ENCODE data around the gene GJA4. TPM values are rescaled to one million over a fixed set of nuclear protein-coding genes. Genes with fewer than 3 reads are reported as not detected.

GJA4 gene
- total and polyA plus RNA-seq, 7 experiments from 2014 or later = not detected

GRCh38 chr1:34777519-34778321 is 15.1 kb upstream of the GJA4 start:
- DNase-seq (no peak), ATAC-seq (no peak)
- Mint-ChIP-seq H3K4me1 (peaks cover 0 to 4% (median 0%) of the 10 kb centered on the region in 7 donors), H3K36me3 (no peaks in the 10 kb centered on the region), H3K9me3 (no peaks in the 10 kb centered on the region), H3K27ac (no peak overlapping the region), H3K27me3 (peaks cover 36 to 43% (median 42%) of the 10 kb centered on the region in 5 donors), H3K4me3 (no peak overlapping the region)
- Histone ChIP-seq H3K27me3 (ENCODE audit: control insufficient read depth in 2 of 2, insufficient read depth in 2 of 2, low read length in 2 of 2) (no peaks in the 10 kb centered on the region), H3K4me3 (ENCODE audit: low read length) (no peak overlapping the region), H3K4me1 (ENCODE audit: control insufficient read depth in 2 of 2, insufficient read depth in 2 of 2, low read length in 2 of 2) (no peaks in the 10 kb centered on the region), H3K27ac (ENCODE audit: low read depth, low read length) (no peak overlapping the region), H3K36me3 (ENCODE audit: control insufficient read depth in 2 of 3, insufficient read depth in 3 of 3, low read length in 3 of 3) (no peaks in the 10 kb centered on the region), H3K9me3 (ENCODE audit: control insufficient read depth in 2 of 3, low read length in 3 of 3) (no peaks in the 10 kb centered on the region)
- ChIA-PET CTCF (no interaction called here), POLR2A (no interaction called here)
- intact Hi-C loops (cut with micrococcal nuclease) = no loop called here

- ChIA-PET POLR2A (no interaction called here), CTCF (no interaction called here)
- no peak overlapping the region for H3K27ac Mint-ChIP-seq
- no peak overlapping the region for H3K4me3 ChIP-seq (ENCODE audit: low read length)
- intact Hi-C loops (cut with micrococcal nuclease) = no loop called here
- DNase-seq (no peak), ATAC-seq (no peak)
- no peaks in the 10 kb centered on the region for H3K36me3 Mint-ChIP-seq
- H3K27me3 ChIP-seq (ENCODE audit: control insufficient read depth in 2 of 2, insufficient read depth in 2 of 2, low read length in 2 of 2) = no peaks in the 10 kb centered on the region
- H3K36me3 ChIP-seq (ENCODE audit: control insufficient read depth in 2 of 3, insufficient read depth in 3 of 3, low read length in 3 of 3) = no peaks in the 10 kb centered on the region
- H3K9me3 Mint-ChIP-seq = no peaks in the 10 kb centered on the region
- H3K4me1 ChIP-seq (ENCODE audit: control insufficient read depth in 2 of 2, insufficient read depth in 2 of 2, low read length in 2 of 2) = no peaks in the 10 kb centered on the region
- peaks cover 0 to 4% (median 0%) of the 10 kb centered on the region in 7 donors for H3K4me1 Mint-ChIP-seq
- H3K9me3 ChIP-seq (ENCODE audit: control insufficient read depth in 2 of 3, low read length in 3 of 3) = no peaks in the 10 kb centered on the region
- H3K4me3 Mint-ChIP-seq = no peak overlapping the region
- H3K27ac ChIP-seq (ENCODE audit: low read depth, low read length) = no peak overlapping the region
- H3K27me3 Mint-ChIP-seq = peaks cover 42 to 50% (median 48%) of the 10 kb centered on the region in 5 donors
These were observed 14.4 kb upstream of the GJA4 start for GRCh38 chr1:34778381-34778780.

- POLR2A ChIA-PET = no interaction called here
- Histone ChIP-seq H3K27ac (ENCODE audit: low read depth, low read length) (no peak overlapping the region), H3K4me3 (ENCODE audit: low read length) (no peak overlapping the region), H3K4me1 (ENCODE audit: control insufficient read depth in 2 of 2, insufficient read depth in 2 of 2, low read length in 2 of 2) (no peaks in the 10 kb centered on the region), H3K9me3 (ENCODE audit: control insufficient read depth in 2 of 3, low read length in 3 of 3) (no peaks in the 10 kb centered on the region), H3K36me3 (ENCODE audit: control insufficient read depth in 2 of 3, insufficient read depth in 3 of 3, low read length in 3 of 3) (no peaks in the 10 kb centered on the region), H3K27me3 (ENCODE audit: control insufficient read depth in 2 of 2, insufficient read depth in 2 of 2, low read length in 2 of 2) (no peaks in the 10 kb centered on the region)
- Mint-ChIP-seq H3K4me3 (no peak overlapping the region), H3K9me3 (no peaks in the 10 kb centered on the region), H3K4me1 (peaks cover 0 to 4% (median 0%) of the 10 kb centered on the region in 7 donors), H3K27me3 (peaks cover 44 to 52% (median 52%) of the 10 kb centered on the region in 5 donors), H3K36me3 (no peaks in the 10 kb centered on the region), H3K27ac (no peak overlapping the region)
- intact Hi-C loops (cut with micrococcal nuclease) = no loop called here
- ATAC-seq = no peak
- CTCF ChIA-PET = no interaction called here
- DNase-seq = no peak
These were observed 13.8 kb upstream of the GJA4 start for GRCh38 chr1:34779005-34779404.

GRCh38 chr1:34779526-34779925 is 13.3 kb upstream of the GJA4 start:
- Histone ChIP-seq H3K36me3 (ENCODE audit: control insufficient read depth in 2 of 3, insufficient read depth in 3 of 3, low read length in 3 of 3) (no peaks in the 10 kb centered on the region), H3K27ac (ENCODE audit: low read depth, low read length) (no peak overlapping the region), H3K4me1 (ENCODE audit: control insufficient read depth in 2 of 2, insufficient read depth in 2 of 2, low read length in 2 of 2) (no peaks in the 10 kb centered on the region), H3K9me3 (ENCODE audit: control insufficient read depth in 2 of 3, low read length in 3 of 3) (no peaks in the 10 kb centered on the region), H3K4me3 (ENCODE audit: low read length) (no peak overlapping the region), H3K27me3 (ENCODE audit: control insufficient read depth in 2 of 2, insufficient read depth in 2 of 2, low read length in 2 of 2) (no peaks in the 10 kb centered on the region)
- Mint-ChIP-seq H3K36me3 (no peaks in the 10 kb centered on the region), H3K27ac (no peak overlapping the region), H3K9me3 (no peaks in the 10 kb centered on the region), H3K4me3 (peak overlapping the region in 1 of 10 donors; percentile 27), H3K27me3 (peaks cover 46 to 57% (median 52%) of the 10 kb centered on the region in 5 donors), H3K4me1 (peaks cover 0 to 4% (median 0%) of the 10 kb centered on the region in 7 donors)
- POLR2A ChIA-PET = no interaction called here
- DNase-seq (no peak), ATAC-seq (no peak)
- CTCF ChIA-PET = no interaction called here
- intact Hi-C loops (cut with micrococcal nuclease) = no loop called here

- Histone ChIP-seq H3K27me3 (ENCODE audit: control insufficient read depth in 2 of 2, insufficient read depth in 2 of 2, low read length in 2 of 2) (no peaks in the 10 kb centered on the region), H3K36me3 (ENCODE audit: control insufficient read depth in 2 of 3, insufficient read depth in 3 of 3, low read length in 3 of 3) (no peaks in the 10 kb centered on the region), H3K4me3 (ENCODE audit: low read length) (no peak overlapping the region), H3K27ac (ENCODE audit: low read depth, low read length) (no peak overlapping the region), H3K4me1 (ENCODE audit: control insufficient read depth in 2 of 2, insufficient read depth in 2 of 2, low read length in 2 of 2) (no peaks in the 10 kb centered on the region), H3K9me3 (ENCODE audit: control insufficient read depth in 2 of 3, low read length in 3 of 3) (no peaks in the 10 kb centered on the region)
- Mint-ChIP-seq H3K4me1 (peaks cover 0 to 4% (median 0%) of the 10 kb centered on the region in 7 donors), H3K9me3 (no peaks in the 10 kb centered on the region), H3K4me3 (peak overlapping the region in 1 of 10 donors; percentile 45), H3K27me3 (peaks cover 47 to 61% (median 52%) of the 10 kb centered on the region in 5 donors), H3K27ac (no peak overlapping the region), H3K36me3 (no peaks in the 10 kb centered on the region)
- intact Hi-C loops (cut with micrococcal nuclease) = no loop called here
- CTCF ChIA-PET = no interaction called here
- DNase-seq (no peak), ATAC-seq (no peak)
- POLR2A ChIA-PET = no interaction called here
These were observed 12.8 kb upstream of the GJA4 start for GRCh38 chr1:34779962-34780361.

GRCh38 chr1:34780528-34780927 is 12.3 kb upstream of the GJA4 start:
- Mint-ChIP-seq H3K4me3 (peak overlapping the region in 4 of 10 donors; percentile 26 to 62 (median 42)), H3K27ac (no peak overlapping the region), H3K4me1 (peaks cover 0 to 4% (median 0%) of the 10 kb centered on the region in 7 donors), H3K9me3 (no peaks in the 10 kb centered on the region), H3K27me3 (peaks cover 49 to 65% (median 54%) of the 10 kb centered on the region in 5 donors), H3K36me3 (no peaks in the 10 kb centered on the region)
- POLR2A ChIA-PET = no interaction called here
- DNase-seq = no peak
- no peak for ATAC-seq
- Histone ChIP-seq H3K27me3 (ENCODE audit: control insufficient read depth in 2 of 2, insufficient read depth in 2 of 2, low read length in 2 of 2) (no peaks in the 10 kb centered on the region), H3K4me1 (ENCODE audit: control insufficient read depth in 2 of 2, insufficient read depth in 2 of 2, low read length in 2 of 2) (no peaks in the 10 kb centered on the region), H3K27ac (ENCODE audit: low read depth, low read length) (no peak overlapping the region), H3K9me3 (ENCODE audit: control insufficient read depth in 2 of 3, low read length in 3 of 3) (no peaks in the 10 kb centered on the region), H3K4me3 (ENCODE audit: low read length) (no peak overlapping the region), H3K36me3 (ENCODE audit: control insufficient read depth in 2 of 3, insufficient read depth in 3 of 3, low read length in 3 of 3) (no peaks in the 10 kb centered on the region)
- intact Hi-C loops (cut with micrococcal nuclease) = no loop called here
- CTCF ChIA-PET = no interaction called here
